GM21619 (cell line): ENCODE results near the gene LRRC75B.
"Not testable (repeated sequence)": the region's sequence is repeated elsewhere in the genome, so short reads cannot be mapped to it uniquely, and the experiment has no call there.

Experiments
- ATAC-seq: cut with Tn5 transposase; IDR thresholded peaks from one replicate; pipeline ENCODE4 v1.9.1; 2021; ENCODE audit not compliant: unreplicated experiment

Gene LRRC75B

GRCh38 chr22:24592851-24593558, at the start of gene LRRC75B:
Gene LRRC75B (minus strand): TSS chr22:24593073. CDS start chr22:24593039, 34 bp downstream.
- ATAC-seq: peak; percentile 78

- not testable (repeated sequence) for ATAC-seq
Measured at GRCh38 chr22:24642307-24642706, 49.4 kb upstream of the LRRC75B start.

- ATAC-seq: not testable (repeated sequence)
Measured at GRCh38 chr22:24636513-24636912, 43.6 kb upstream of the LRRC75B start.

- not testable (repeated sequence) for ATAC-seq
Measured at GRCh38 chr22:24634776-24635389, 42.0 kb upstream of the LRRC75B start.

GRCh38 chr22:24633231-24634023, 40.6 kb upstream of the LRRC75B start:
- not testable (repeated sequence) for ATAC-seq

GRCh38 chr22:24632642-24633041, 39.8 kb upstream of the LRRC75B start:
- not testable (repeated sequence) for ATAC-seq

GRCh38 chr22:24631430-24632122, 38.7 kb upstream of the LRRC75B start:
- ATAC-seq: not testable (repeated sequence)

- not testable (repeated sequence) for ATAC-seq
Measured at GRCh38 chr22:24630812-24631427, 38.0 kb upstream of the LRRC75B start.

GRCh38 chr22:24629069-24629468, 36.2 kb upstream of the LRRC75B start:
- ATAC-seq: not testable (repeated sequence)

- not testable (repeated sequence) for ATAC-seq
Measured at GRCh38 chr22:24627911-24628310, 35.0 kb upstream of the LRRC75B start.

GRCh38 chr22:24622596-24622995, 29.7 kb upstream of the LRRC75B start:
- ATAC-seq: not testable (repeated sequence)

GRCh38 chr22:24621244-24621643, 28.4 kb upstream of the LRRC75B start:
- not testable (repeated sequence) for ATAC-seq

- ATAC-seq: not testable (repeated sequence)
Measured at GRCh38 chr22:24614794-24615193, 21.9 kb upstream of the LRRC75B start.

GRCh38 chr22:24609888-24610287, 17.0 kb upstream of the LRRC75B start:
- ATAC-seq: not testable (repeated sequence)

GRCh38 chr22:24608327-24608726, 15.5 kb upstream of the LRRC75B start:
- not testable (repeated sequence) for ATAC-seq

- not testable (repeated sequence) for ATAC-seq
Measured at GRCh38 chr22:24607429-24607983, 14.6 kb upstream of the LRRC75B start.

- not testable (repeated sequence) for ATAC-seq
Measured at GRCh38 chr22:24606340-24606739, 13.5 kb upstream of the LRRC75B start.

- ATAC-seq: not testable (repeated sequence)
Measured at GRCh38 chr22:24603770-24604629, 11.1 kb upstream of the LRRC75B start.
